PFSK-1 (cell line): Measurements from ENCODE around the gene STIM2.

Experiments used
- POLR2AphosphoS5 ChIP-seq: IDR thresholded peaks from 2 replicates; pipeline ENCODE4 v1.6.1; 2012; ENCODE audit warnings: low read depth, mild to moderate bottlenecking, control low read depth, low read length, moderate library complexity
- REST ChIP-seq, 2 experiments: IDR thresholded peaks; 2 replicates each; pipeline versions ENCODE4 v1.6.1 to v1.8.0; 2011 to 2012; ENCODE audit warnings: low read depth in 2 of 2, low read length in 2 of 2, control low read depth in 1 of 2, inconsistent platforms in 1 of 2, mild to moderate bottlenecking in 1 of 2, moderate library complexity in 1 of 2; ENCODE audit not compliant: insufficient read depth in 1 of 2
- SIN3A ChIP-seq: IDR thresholded peaks from 2 replicates; pipeline ENCODE4 v1.6.1; 2012; ENCODE audit warnings: mild to moderate bottlenecking, low read length, moderate library complexity, borderline replicate concordance; ENCODE audit not compliant: insufficient read depth
- TAF1 ChIP-seq: IDR thresholded peaks from 2 replicates; pipeline ENCODE4 v1.6.1; 2012; ENCODE audit warnings: low read length, control low read depth, borderline replicate concordance; ENCODE audit not compliant: insufficient read depth

GRCh38 chr4:26936284-26937065, 75.8 kb downstream of the STIM2 start:
- TF ChIP-seq TAF1 (no peak), POLR2AphosphoS5 (no peak), REST (IDR thresholded peaks at IDR 0.05; ENCODE audit: insufficient read depth in 1 of 2, low read depth in 2 of 2, low read length in 2 of 2) (no peak), SIN3A (0 out of 2 replicates have a peak, but pooled peaks have one; percentile 28)
